Measurements from ENCODE around the gene LETMD1.

The LETMD1 gene

GRCh38 chr12:51025836-51026638, 22.1 kb upstream of the LETMD1 start, which contains the start of gene SLC11A2:
TSS of gene SLC11A2 (minus strand) at chr12:51026384. CDS start at chr12:51010728, 15,656 bp downstream.
- Histone ChIP-seq H3K27ac (ENCODE audit: low read depth, low read length, severe bottlenecking) (peak within 1 kb of the TSS; percentile 91), H3K9me3 (ENCODE audit: control insufficient read depth, low read length) (no peaks in the 10 kb centered on the region), H3K36me3 (ENCODE audit: control insufficient read depth, insufficient read depth, low read length) (peaks cover 9% of the 10 kb centered on the region), H3K4me3 (ENCODE audit: extremely low read depth, insufficient read depth, low read length, poor library complexity, severe bottlenecking) (peak within 1 kb of the TSS; percentile 61), H3K4me1 (ENCODE audit: control insufficient read depth, insufficient read depth, low read length, poor library complexity, severe bottlenecking) (peaks cover 8% of the 10 kb centered on the region)
- WGBS, 2 experiments (ENCODE audit: insufficient coverage in 2 of 2), result 0 to 1% methylated on average over 60 to 61 of the region's 74 CpGs

- H3K4me3 ChIP-seq (ENCODE audit: extremely low read depth, insufficient read depth, low read length, poor library complexity, severe bottlenecking), result no peak overlapping the region
- H3K9me3 ChIP-seq (ENCODE audit: control insufficient read depth, low read length), result no peaks in the 10 kb centered on the region
- H3K4me1 ChIP-seq (ENCODE audit: control insufficient read depth, insufficient read depth, low read length, poor library complexity, severe bottlenecking), result peaks cover 8% of the 10 kb centered on the region
- H3K27ac ChIP-seq (ENCODE audit: low read depth, low read length, severe bottlenecking), result no peak overlapping the region
- peaks cover 6% of the 10 kb centered on the region for H3K36me3 ChIP-seq (ENCODE audit: control insufficient read depth, insufficient read depth, low read length)
- WGBS, 2 experiments (ENCODE audit: insufficient coverage in 2 of 2), result 92 to 98% methylated on average over 10 of the region's 15 CpGs
Measured at GRCh38 chr12:51027342-51027835, 20.7 kb upstream of the LETMD1 start.

- peaks cover 6% of the 10 kb centered on the region for H3K36me3 ChIP-seq (ENCODE audit: control insufficient read depth, insufficient read depth, low read length)
- no peak overlapping the region for H3K27ac ChIP-seq (ENCODE audit: low read depth, low read length, severe bottlenecking)
- no peaks in the 10 kb centered on the region for H3K9me3 ChIP-seq (ENCODE audit: control insufficient read depth, low read length)
- peaks cover 8% of the 10 kb centered on the region for H3K4me1 ChIP-seq (ENCODE audit: control insufficient read depth, insufficient read depth, low read length, poor library complexity, severe bottlenecking)
- H3K4me3 ChIP-seq (ENCODE audit: extremely low read depth, insufficient read depth, low read length, poor library complexity, severe bottlenecking), result no peak overlapping the region
- WGBS, 2 experiments (ENCODE audit: insufficient coverage in 2 of 2), result 47 to 54% methylated on average over 7 of the region's 9 CpGs
Measured at GRCh38 chr12:51028126-51028812, 19.9 kb upstream of the LETMD1 start.

- Histone ChIP-seq H3K4me1 (ENCODE audit: control insufficient read depth, insufficient read depth, low read length, poor library complexity, severe bottlenecking) (peaks cover 8% of the 10 kb centered on the region), H3K4me3 (ENCODE audit: extremely low read depth, insufficient read depth, low read length, poor library complexity, severe bottlenecking) (no peak overlapping the region), H3K27ac (ENCODE audit: low read depth, low read length, severe bottlenecking) (no peak overlapping the region), H3K36me3 (ENCODE audit: control insufficient read depth, insufficient read depth, low read length) (peaks cover 2% of the 10 kb centered on the region), H3K9me3 (ENCODE audit: control insufficient read depth, low read length) (no peaks in the 10 kb centered on the region)
- 83 to 95% methylated on average over 3 of the region's 5 CpGs for WGBS, 2 experiments (ENCODE audit: insufficient coverage in 2 of 2)
Measured at GRCh38 chr12:51028813-51029150, 19.3 kb upstream of the LETMD1 start.

GRCh38 chr12:51033048-51033447, 15.1 kb upstream of the LETMD1 start:
- H3K27ac ChIP-seq (ENCODE audit: low read depth, low read length, severe bottlenecking), result no peak overlapping the region
- H3K9me3 ChIP-seq (ENCODE audit: control insufficient read depth, low read length), result no peaks in the 10 kb centered on the region
- no peaks in the 10 kb centered on the region for H3K36me3 ChIP-seq (ENCODE audit: control insufficient read depth, insufficient read depth, low read length)
- no peaks in the 10 kb centered on the region for H3K4me1 ChIP-seq (ENCODE audit: control insufficient read depth, insufficient read depth, low read length, poor library complexity, severe bottlenecking)
- no peak overlapping the region for H3K4me3 ChIP-seq (ENCODE audit: extremely low read depth, insufficient read depth, low read length, poor library complexity, severe bottlenecking)
- 100% methylated on average over 1 of the region's 2 CpGs; no CpG with 5 or more reads in 1 of the 2 experiments for WGBS, 2 experiments (ENCODE audit: insufficient coverage in 2 of 2)

- Histone ChIP-seq H3K36me3 (ENCODE audit: control insufficient read depth, insufficient read depth, low read length) (no peaks in the 10 kb centered on the region), H3K27ac (ENCODE audit: low read depth, low read length, severe bottlenecking) (no peak overlapping the region), H3K4me3 (ENCODE audit: extremely low read depth, insufficient read depth, low read length, poor library complexity, severe bottlenecking) (no peak overlapping the region), H3K4me1 (ENCODE audit: control insufficient read depth, insufficient read depth, low read length, poor library complexity, severe bottlenecking) (no peaks in the 10 kb centered on the region), H3K9me3 (ENCODE audit: control insufficient read depth, low read length) (no peaks in the 10 kb centered on the region)
- WGBS, 2 experiments (ENCODE audit: insufficient coverage in 2 of 2), result 100% methylated on average over 1 to 2 of the region's 4 CpGs
Measured at GRCh38 chr12:51033457-51034089, 14.6 kb upstream of the LETMD1 start.

GRCh38 chr12:51036279-51036678, 11.8 kb upstream of the LETMD1 start:
- no peak overlapping the region for H3K4me3 ChIP-seq (ENCODE audit: extremely low read depth, insufficient read depth, low read length, poor library complexity, severe bottlenecking)
- H3K27ac ChIP-seq (ENCODE audit: low read depth, low read length, severe bottlenecking), result no peak overlapping the region
- H3K36me3 ChIP-seq (ENCODE audit: control insufficient read depth, insufficient read depth, low read length), result no peaks in the 10 kb centered on the region
- H3K4me1 ChIP-seq (ENCODE audit: control insufficient read depth, insufficient read depth, low read length, poor library complexity, severe bottlenecking), result no peaks in the 10 kb centered on the region
- H3K9me3 ChIP-seq (ENCODE audit: control insufficient read depth, low read length), result no peaks in the 10 kb centered on the region
- 80% methylated on average over 1 of the region's 3 CpGs; no CpG with 5 or more reads in 1 of the 2 experiments for whole genome bisulfite sequencing, 2 experiments (ENCODE audit: insufficient coverage in 2 of 2)

- Histone ChIP-seq H3K4me1 (ENCODE audit: control insufficient read depth, insufficient read depth, low read length, poor library complexity, severe bottlenecking) (no peaks in the 10 kb centered on the region), H3K4me3 (ENCODE audit: extremely low read depth, insufficient read depth, low read length, poor library complexity, severe bottlenecking) (peak overlapping the region; percentile 71), H3K9me3 (ENCODE audit: control insufficient read depth, low read length) (no peaks in the 10 kb centered on the region), H3K27ac (ENCODE audit: low read depth, low read length, severe bottlenecking) (no peak overlapping the region), H3K36me3 (ENCODE audit: control insufficient read depth, insufficient read depth, low read length) (peaks cover 19% of the 10 kb centered on the region)
- 43 to 56% methylated on average over 11 to 14 of the region's 14 CpGs for WGBS, 2 experiments (ENCODE audit: insufficient coverage in 2 of 2)
Measured at GRCh38 chr12:51048661-51049251, 629 bp downstream of the LETMD1 start.

GRCh38 chr12:51049525-51049924, 1.4 kb downstream of the LETMD1 start:
- no CpG with 5 or more reads among the region's 3 CpGs for WGBS, 2 experiments (ENCODE audit: insufficient coverage in 2 of 2)
- peak overlapping the region; percentile 14 for H3K4me3 ChIP-seq (ENCODE audit: extremely low read depth, insufficient read depth, low read length, poor library complexity, severe bottlenecking)
- peaks cover 26% of the 10 kb centered on the region for H3K36me3 ChIP-seq (ENCODE audit: control insufficient read depth, insufficient read depth, low read length)
- no peak overlapping the region for H3K27ac ChIP-seq (ENCODE audit: low read depth, low read length, severe bottlenecking)
- H3K4me1 ChIP-seq (ENCODE audit: control insufficient read depth, insufficient read depth, low read length, poor library complexity, severe bottlenecking), result no peaks in the 10 kb centered on the region
- H3K9me3 ChIP-seq (ENCODE audit: control insufficient read depth, low read length), result no peaks in the 10 kb centered on the region

- Histone ChIP-seq H3K4me3 (ENCODE audit: extremely low read depth, insufficient read depth, low read length, poor library complexity, severe bottlenecking) (no peak overlapping the region), H3K36me3 (ENCODE audit: control insufficient read depth, insufficient read depth, low read length) (peaks cover 43% of the 10 kb centered on the region), H3K27ac (ENCODE audit: low read depth, low read length, severe bottlenecking) (no peak overlapping the region), H3K9me3 (ENCODE audit: control insufficient read depth, low read length) (no peaks in the 10 kb centered on the region), H3K4me1 (ENCODE audit: control insufficient read depth, insufficient read depth, low read length, poor library complexity, severe bottlenecking) (no peaks in the 10 kb centered on the region)
- WGBS, 2 experiments (ENCODE audit: insufficient coverage in 2 of 2), result 88 to 98% methylated on average over 3 of the region's 4 CpGs
Measured at GRCh38 chr12:51051787-51052186, 3.7 kb downstream of the LETMD1 start.

All from mesodermal cell (in vitro differentiated cells).